Measurements from ENCODE around the gene NUDT5. TPM values are rescaled to one million over a fixed set of nuclear protein-coding genes. Genes with fewer than 3 reads are reported as not detected.

Gene NUDT5
- total and polyA plus RNA-seq, 2 of the 13 experiments (the other 11 are each of a cell fraction or from before 2014, with no cell fraction given) = 79.6 to 134 TPM

MicroRNAs within 50 kb of the gene (microRNA counts, 767-probe panel; counts per million panel counts)
- microRNA hsa-miR-548ak = not detected

Small RNAs within 50 kb of the gene (microRNA-seq; reads per million reads assigned to microRNA genes)
- gene MIR548AK = not detected

Small RNAs within 50 kb of the gene (small RNA-seq; reads per million reads assigned to genes)
- 0 reads per million in 3 experiments for gene MIR548AK (ENCODE audit: insufficient read depth in 2 of 3, insufficient read length in 3 of 3, low read depth in 2 of 3, low replicate concordance in 1 of 3)
- 0 reads per million in 3 experiments for gene RNU6-88P (ENCODE audit: insufficient read depth in 2 of 3, insufficient read length in 3 of 3, low read depth in 2 of 3, low replicate concordance in 1 of 3)

Other genes with a start within 250 kb of the NUDT5 start
- gene UPF2, start 153.1 kb downstream of the NUDT5 start, total RNA-seq (2016; rRNA removed; fragmentation: Illumina TruSeq; extraction: Trizol) = 14.5 and 21.8 TPM in 2 replicates
- 5.7 and 6.2 TPM in 2 replicates for gene UPF2, start 153.1 kb downstream of the NUDT5 start, polyA plus RNA-seq (2011; rRNA removed)
- 9.6 and 10.7 TPM in 2 replicates for gene DHTKD1, start 126.9 kb downstream of the NUDT5 start, total RNA-seq (2016; rRNA removed; fragmentation: Illumina TruSeq; extraction: Trizol)
- 9.0 and 14.1 TPM in 2 replicates for gene DHTKD1, start 126.9 kb downstream of the NUDT5 start, polyA plus RNA-seq (2011; rRNA removed)
- 4.5 and 7.4 TPM in 2 replicates for gene SEC61A2, start 66.2 kb downstream of the NUDT5 start, total RNA-seq (2016; rRNA removed; fragmentation: Illumina TruSeq; extraction: Trizol)
- 5.0 and 5.5 TPM in 2 replicates for gene SEC61A2, start 66.2 kb downstream of the NUDT5 start, polyA plus RNA-seq (2011; rRNA removed)
- gene CDC123, start 297 bp upstream of the NUDT5 start, total RNA-seq (2016; rRNA removed; fragmentation: Illumina TruSeq; extraction: Trizol) = 153 and 217 TPM in 2 replicates
- 56.8 and 63.3 TPM in 2 replicates for gene CDC123, start 297 bp upstream of the NUDT5 start, polyA plus RNA-seq (2011; rRNA removed)
- gene CAMK1D, start 153.7 kb upstream of the NUDT5 start, total RNA-seq (2016; rRNA removed; fragmentation: Illumina TruSeq; extraction: Trizol) = not detected in 2 replicates
- under 0.01 TPM in 1 of 2 replicates, not detected in the other for gene CAMK1D, start 153.7 kb upstream of the NUDT5 start, polyA plus RNA-seq (2011; rRNA removed)

All from HepG2 (cell line).